Effector memory CD8-positive, alpha-beta T cell (primary cell): ENCODE data around the gene ARRDC1.
A peak's percentile ranks its signal among the peaks of the same experiment; 100 is the strongest.

Source experiments
- ATAC-seq: fragments of 150-1000 bp; cut with Tn5 transposase; replicated peaks from 2 replicates; pipeline ENCODE4 v1.10.0; 2021; ENCODE audit warnings: mild to moderate bottlenecking, moderate library complexity
- DNase-seq, 3 experiments: peaks; one replicate each; pipeline ENCODE4 v3.0.0; 2021
- H3K27ac Mint-ChIP-seq, 2 donors: one replicate each; pipeline ENCODE4 v1.8.0; 2022; ENCODE audit warnings: mild to moderate bottlenecking in 2 of 2, mixed read lengths in 2 of 2, moderate library complexity in 2 of 2
- H3K27me3 Mint-ChIP-seq, 2 donors: one replicate each; pipeline ENCODE4 v1.8.0; 2022; ENCODE audit warnings: mixed read lengths in 2 of 2
- H3K36me3 Mint-ChIP-seq: one replicate; pipeline ENCODE4 v1.8.0; 2022; ENCODE audit warnings: mild to moderate bottlenecking, moderate library complexity, mixed read lengths; ENCODE audit not compliant: insufficient read depth
- H3K4me1 Mint-ChIP-seq, 2 donors: one replicate each; pipeline ENCODE4 v1.8.0; 2022; ENCODE audit warnings: low read depth in 2 of 2, mixed read lengths in 2 of 2
- H3K4me3 Mint-ChIP-seq, 2 donors: one replicate each; pipeline ENCODE4 v1.8.0; 2022; ENCODE audit warnings: mild to moderate bottlenecking in 2 of 2, mixed read lengths in 2 of 2, moderate library complexity in 2 of 2
- H3K9me3 Mint-ChIP-seq, 2 donors: one replicate each; pipeline ENCODE4 v1.8.0; 2022; ENCODE audit warnings: mixed read lengths in 2 of 2

ARRDC1 gene

DNA sequence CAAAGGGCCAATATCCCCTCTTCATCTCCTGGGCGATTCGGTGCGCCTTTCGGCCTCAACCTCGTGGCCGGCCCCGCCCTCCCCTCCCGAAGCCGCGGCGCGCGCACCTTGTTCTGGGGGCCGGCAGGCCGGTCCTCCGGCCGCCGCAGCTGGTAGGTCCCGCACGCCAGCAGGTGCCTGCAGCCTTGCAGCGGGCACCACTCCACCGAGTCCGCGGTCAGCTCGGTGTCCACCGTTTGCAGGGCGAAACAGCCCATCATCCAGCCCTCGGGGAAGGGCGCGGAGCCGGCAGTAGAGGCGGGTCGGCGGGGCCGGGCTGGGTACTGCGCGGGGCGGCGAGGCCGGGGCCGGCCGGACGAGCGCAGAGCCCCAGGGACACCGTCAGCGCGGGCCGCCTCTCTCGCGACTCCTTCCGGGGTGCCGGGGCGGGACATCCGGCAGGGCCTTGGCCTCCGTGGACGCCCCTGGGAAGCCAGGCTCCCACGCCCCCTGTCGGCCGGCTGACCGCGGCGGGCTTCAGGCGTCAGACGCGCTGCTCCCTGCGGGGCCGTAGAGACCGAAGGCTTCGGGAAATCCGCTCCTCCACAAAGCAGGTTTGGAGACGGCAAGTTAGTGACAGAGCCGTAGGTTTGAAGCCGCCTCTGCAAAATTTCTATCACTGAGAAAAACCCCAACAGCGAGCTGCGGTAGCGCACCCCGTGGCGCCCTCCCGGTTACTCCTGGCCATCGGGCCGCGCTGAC, 26.8 kb upstream of the ARRDC1 start, which contains the start of gene DPH7:
Gene DPH7, minus strand, starts transcription at position 408 of the 741 bp plus-strand sequence. Its CDS starts 148 bp downstream, at position 260.
- Mint-ChIP-seq H3K9me3 (no peaks in the 10 kb centered on the region), H3K4me3 (peak within 1 kb of the TSS; percentile 73 to 76), H3K27me3 (no peaks in the 10 kb centered on the region), H3K27ac (peak within 1 kb of the TSS; percentile 54 to 68), H3K36me3 (peaks cover 26% of the 10 kb centered on the region), H3K4me1 (peaks cover 23 to 26% of the 10 kb centered on the region in 2 donors)
- ATAC-seq (peak; percentile 97), DNase-seq (peak; percentile 94 to 98 (median 97))

DNA sequence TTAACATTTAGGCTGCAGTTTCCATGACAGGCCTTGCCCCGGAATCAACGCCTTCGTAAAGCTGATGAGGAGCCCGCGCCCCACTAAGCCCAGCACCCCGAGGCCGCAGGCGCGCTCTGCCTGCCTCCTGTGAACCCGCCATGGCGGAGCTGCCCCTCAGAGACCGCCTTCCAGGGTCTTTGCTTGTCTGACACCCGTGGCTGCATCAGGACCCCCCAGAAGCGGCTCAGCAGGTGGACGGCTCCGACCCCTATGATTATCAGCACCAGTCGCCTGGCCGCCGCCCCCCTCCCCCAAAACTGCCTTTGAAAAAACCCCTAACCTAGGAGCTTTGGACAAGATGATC, 26.3 kb upstream of the ARRDC1 start:
- Mint-ChIP-seq H3K4me3 (peak overlapping the region; percentile 73 to 76), H3K4me1 (peaks cover 23 to 26% of the 10 kb centered on the region in 2 donors), H3K27ac (peak overlapping the region in 1 of 2 donors; percentile 68), H3K27me3 (no peaks in the 10 kb centered on the region), H3K36me3 (peaks cover 20% of the 10 kb centered on the region), H3K9me3 (no peaks in the 10 kb centered on the region)
- no peak for ATAC-seq
- DNase-seq = no peak

DNA sequence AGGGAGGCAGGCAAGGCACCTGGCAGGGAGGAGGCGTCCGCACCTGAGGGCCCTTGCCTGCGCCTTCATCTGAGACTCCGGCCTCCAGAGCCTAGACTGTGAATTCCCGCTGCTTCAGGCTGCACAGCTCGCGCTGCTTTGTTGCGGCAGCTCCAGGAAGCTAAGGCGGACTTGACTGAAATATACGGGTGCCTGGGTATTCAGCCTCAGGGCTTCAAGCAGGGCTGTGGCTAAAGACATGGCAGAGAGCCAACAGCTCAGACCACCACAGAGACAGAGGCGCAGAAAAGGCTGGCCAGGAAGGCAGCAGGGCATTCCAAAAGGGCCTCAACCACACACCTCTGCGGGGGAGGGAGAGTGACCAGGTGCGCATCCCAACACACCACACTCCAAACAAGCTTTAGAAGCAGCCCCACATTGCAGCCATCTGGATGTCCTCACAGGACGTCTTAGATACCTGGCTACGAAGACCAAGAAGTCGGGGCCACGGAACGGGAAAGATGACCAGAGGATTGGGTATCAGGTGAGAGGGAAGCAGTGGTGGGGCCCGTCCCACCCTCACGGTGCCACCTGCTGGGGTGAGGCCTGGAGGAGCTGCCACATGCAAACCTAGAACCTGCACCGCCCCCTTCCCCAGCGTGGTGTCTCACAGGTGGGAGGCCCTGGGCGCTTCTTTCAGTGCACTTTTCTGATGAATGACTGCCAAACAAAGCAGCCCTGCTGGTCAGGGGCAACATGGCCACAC, 25.1 kb upstream of the ARRDC1 start:
- Mint-ChIP-seq H3K27ac (no peak overlapping the region), H3K9me3 (no peaks in the 10 kb centered on the region), H3K27me3 (no peaks in the 10 kb centered on the region), H3K4me1 (peaks cover 20 to 21% of the 10 kb centered on the region in 2 donors), H3K36me3 (peaks cover 11% of the 10 kb centered on the region), H3K4me3 (no peak overlapping the region)
- no peak for DNase-seq
- no peak for ATAC-seq

DNA sequence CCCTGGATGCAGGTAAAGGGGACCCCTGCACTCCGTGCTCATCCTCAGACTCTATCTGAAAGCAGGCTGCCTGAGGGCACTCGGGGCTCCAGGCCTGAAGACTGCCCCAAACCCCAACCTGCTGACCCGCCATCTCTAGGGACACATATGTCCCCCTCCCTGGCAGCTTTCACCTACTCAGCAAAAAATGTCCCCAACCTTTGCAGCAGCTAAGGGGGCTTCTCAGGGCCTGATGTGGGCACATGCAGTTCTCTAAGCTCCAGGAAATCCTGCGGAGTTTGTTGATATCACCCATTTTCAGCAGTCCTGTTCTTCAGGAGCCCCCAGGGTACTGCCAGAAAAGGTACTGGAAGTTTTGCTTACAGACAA, 24.5 kb upstream of the ARRDC1 start:
- Mint-ChIP-seq H3K9me3 (no peaks in the 10 kb centered on the region), H3K4me1 (peaks cover 15% of the 10 kb centered on the region in 2 donors), H3K4me3 (no peak overlapping the region), H3K27ac (no peak overlapping the region), H3K36me3 (peaks cover 7% of the 10 kb centered on the region), H3K27me3 (no peaks in the 10 kb centered on the region)
- DNase-seq = no peak
- no peak for ATAC-seq

DNA sequence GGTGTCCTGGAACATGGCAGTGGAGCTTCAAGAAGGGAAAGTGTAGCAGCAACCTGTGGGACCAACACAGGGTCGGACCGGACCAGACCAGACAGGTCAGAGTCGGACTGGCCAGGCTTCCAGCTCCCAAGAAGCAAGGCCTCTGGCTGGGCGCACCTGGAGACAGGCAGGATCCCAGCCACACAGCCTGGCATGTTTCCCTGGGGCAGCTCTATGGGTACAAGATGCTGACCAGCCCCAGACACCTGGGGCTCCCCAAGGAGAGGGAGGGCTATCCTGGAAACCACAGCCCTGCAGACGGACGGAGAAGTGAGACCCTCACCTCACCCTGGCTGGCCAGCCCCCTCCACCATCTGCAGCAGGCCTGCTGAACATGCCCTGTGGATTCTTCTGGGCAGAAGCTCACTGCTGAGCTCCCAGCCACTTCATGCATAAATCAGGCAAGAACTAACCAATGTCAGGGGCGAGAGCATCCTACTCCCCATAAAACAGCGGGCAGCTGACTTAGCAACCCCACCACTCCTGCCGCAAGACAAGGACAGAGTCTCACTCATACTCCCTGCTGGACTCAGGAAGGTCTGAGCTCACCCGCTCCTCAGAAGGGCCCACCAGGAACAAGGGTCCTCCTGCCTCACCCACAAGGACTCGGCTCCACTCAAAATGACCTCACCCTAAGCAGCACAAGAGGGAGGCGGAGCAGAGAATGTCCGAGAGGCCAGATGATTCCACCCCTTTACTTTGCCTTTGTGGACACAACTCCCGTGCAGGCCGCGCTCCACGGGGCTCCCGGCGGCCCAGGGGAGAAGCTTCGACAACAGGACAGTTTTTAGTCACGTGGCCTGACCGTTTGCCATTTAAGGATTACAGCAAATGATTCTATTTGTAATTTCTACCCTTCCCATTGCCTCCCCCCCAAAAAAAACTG, 23.9 kb upstream of the ARRDC1 start:
- Mint-ChIP-seq H3K4me3 (no peak overlapping the region), H3K27ac (no peak overlapping the region)

DNA sequence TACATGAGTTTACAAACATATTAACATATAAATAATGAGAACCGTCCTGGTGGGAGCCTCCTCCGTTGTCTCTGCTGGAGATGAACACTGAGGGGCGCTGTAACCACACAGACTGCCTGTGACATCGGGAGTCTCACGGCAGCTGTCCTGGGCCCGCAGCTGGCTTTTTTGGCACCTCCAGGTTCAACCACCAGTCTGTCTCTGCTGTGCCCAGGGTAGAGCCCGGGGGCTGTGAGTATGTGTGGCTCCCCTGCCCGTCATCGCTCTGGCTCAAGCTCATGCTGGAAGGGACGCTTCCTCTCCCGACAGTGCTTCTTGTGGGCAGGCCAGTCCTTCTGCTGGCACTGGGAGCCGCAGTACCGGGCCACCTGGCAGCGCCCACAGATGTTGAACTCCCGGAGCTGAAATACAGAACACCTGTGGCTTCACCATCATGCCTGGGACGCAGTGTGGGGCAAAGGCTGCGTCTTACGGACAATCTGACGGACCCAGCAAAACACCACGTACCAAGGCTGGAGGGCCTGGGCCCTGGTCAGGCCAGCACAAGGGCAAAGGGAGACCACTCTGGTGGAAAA, 23.1 kb upstream of the ARRDC1 start:
- no peak for ATAC-seq
- Mint-ChIP-seq H3K4me1 (peaks cover 4 to 11% of the 10 kb centered on the region in 2 donors), H3K4me3 (no peak overlapping the region), H3K27ac (no peak overlapping the region), H3K27me3 (no peaks in the 10 kb centered on the region), H3K9me3 (no peaks in the 10 kb centered on the region), H3K36me3 (peaks cover 3% of the 10 kb centered on the region)
- no peak for DNase-seq

More for the DNA sequence above, 23.9 kb upstream of the ARRDC1 start:
- Mint-ChIP-seq H3K4me1 (peaks cover 9 to 11% of the 10 kb centered on the region in 2 donors), H3K27me3 (no peaks in the 10 kb centered on the region), H3K36me3 (peaks cover 3% of the 10 kb centered on the region), H3K9me3 (no peaks in the 10 kb centered on the region)
- no peak for DNase-seq
- no peak for ATAC-seq

DNA sequence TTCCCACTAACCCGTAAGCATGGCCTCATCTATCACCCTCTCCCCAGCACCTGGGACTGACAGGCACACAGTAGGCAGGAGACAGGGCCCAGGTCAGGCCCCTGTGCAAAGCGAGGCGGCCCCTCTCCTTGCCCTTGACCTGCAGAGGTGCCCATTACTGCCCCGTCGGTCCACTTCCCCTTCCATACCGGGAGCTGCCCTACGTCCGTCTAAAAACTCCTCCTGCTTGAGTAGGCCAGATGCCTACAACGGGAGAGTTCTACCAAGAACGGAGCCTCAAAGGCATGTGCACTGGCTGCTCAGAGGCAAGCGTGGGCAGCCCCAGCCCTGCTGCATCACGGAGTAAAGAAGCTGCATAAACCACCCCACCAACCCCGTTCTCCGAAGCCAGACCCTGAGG, 22.1 kb upstream of the ARRDC1 start:
- Mint-ChIP-seq H3K36me3 (peaks cover 3% of the 10 kb centered on the region), H3K4me1 (peaks cover 0 to 11% of the 10 kb centered on the region in 2 donors), H3K9me3 (no peaks in the 10 kb centered on the region), H3K4me3 (no peak overlapping the region), H3K27me3 (no peaks in the 10 kb centered on the region), H3K27ac (peak overlapping the region in 1 of 2 donors; percentile 55)
- no peak for DNase-seq
- no peak for ATAC-seq

DNA sequence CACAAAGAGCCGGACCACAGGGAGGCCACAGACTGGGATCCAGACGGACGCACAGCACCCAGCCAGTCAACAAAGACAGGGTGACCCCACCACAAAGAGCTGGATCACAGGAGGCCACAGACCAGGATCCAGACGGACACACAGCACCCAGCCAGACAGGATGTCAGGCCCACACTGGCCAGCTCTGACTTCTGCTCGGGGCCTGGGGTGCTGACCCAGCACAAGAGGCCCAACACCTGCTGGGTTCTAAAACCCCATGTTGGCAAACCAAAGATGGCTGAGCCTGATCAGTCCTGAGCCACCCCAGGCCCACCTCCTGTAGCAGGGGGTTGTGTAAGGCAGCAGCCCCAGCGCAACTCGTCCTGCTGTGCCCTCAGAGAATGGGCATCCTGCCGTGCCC, 21.5 kb upstream of the ARRDC1 start:
- H3K9me3 Mint-ChIP-seq = no peaks in the 10 kb centered on the region
- H3K27ac Mint-ChIP-seq = peak overlapping the region in 1 of 2 donors; percentile 55
- H3K4me1 Mint-ChIP-seq = peaks cover 0 to 11% of the 10 kb centered on the region in 2 donors
- peaks cover 3% of the 10 kb centered on the region for H3K36me3 Mint-ChIP-seq
- DNase-seq (no peak), ATAC-seq (no peak)
- H3K27me3 Mint-ChIP-seq = no peaks in the 10 kb centered on the region
- H3K4me3 Mint-ChIP-seq = no peak overlapping the region

DNA sequence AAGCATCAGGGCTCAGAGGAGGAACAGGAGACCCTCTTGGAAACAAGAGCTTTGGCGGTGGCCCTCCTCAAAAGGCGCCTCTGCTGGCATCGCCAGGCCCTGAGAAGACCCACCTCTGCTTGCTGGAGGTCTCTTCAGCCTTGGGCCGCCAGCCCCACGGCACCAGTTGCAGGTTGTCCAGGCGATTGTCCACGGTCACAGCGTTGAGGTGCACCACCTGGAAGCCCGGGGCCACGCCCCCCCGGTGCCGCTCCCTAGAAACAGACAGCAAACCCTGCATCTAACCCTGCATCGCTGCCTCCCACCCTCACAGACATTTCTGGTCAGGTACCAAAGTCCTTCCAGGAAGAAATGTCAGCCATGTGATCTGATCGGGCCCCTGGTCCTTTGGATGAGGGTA, 18.6 kb upstream of the ARRDC1 start:
- ATAC-seq (no peak), DNase-seq (no peak)
- Mint-ChIP-seq H3K27me3 (no peaks in the 10 kb centered on the region), H3K36me3 (peaks cover 10% of the 10 kb centered on the region), H3K4me1 (peaks cover 4 to 16% of the 10 kb centered on the region in 2 donors), H3K4me3 (no peak overlapping the region), H3K9me3 (no peaks in the 10 kb centered on the region), H3K27ac (no peak overlapping the region)

DNA sequence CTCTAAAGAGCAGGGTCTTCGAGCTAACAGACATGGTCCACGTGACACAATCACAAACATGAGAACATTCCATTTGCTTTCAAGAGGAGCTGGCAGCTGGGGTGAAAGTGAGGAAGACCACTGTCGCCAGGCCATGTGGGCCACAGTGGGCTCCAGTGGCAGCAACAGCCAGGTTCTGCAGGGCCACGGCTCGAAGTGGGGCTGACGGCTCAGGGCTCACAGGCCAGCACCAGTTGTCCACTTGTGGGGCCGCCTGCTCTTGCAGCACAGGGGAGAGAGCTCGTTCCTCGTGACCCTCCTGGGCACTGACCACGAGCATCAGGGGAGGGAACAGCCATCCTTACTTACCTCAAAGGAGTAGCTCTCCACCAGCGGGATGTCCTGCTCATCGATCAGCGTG, 17.2 kb upstream of the ARRDC1 start:
- H3K4me3 Mint-ChIP-seq = peak overlapping the region; percentile 53 to 80
- H3K4me1 Mint-ChIP-seq = peaks cover 4 to 16% of the 10 kb centered on the region in 2 donors
- DNase-seq = no peak
- H3K36me3 Mint-ChIP-seq = peaks cover 10% of the 10 kb centered on the region
- no peak for ATAC-seq
- no peaks in the 10 kb centered on the region for H3K9me3 Mint-ChIP-seq
- H3K27ac Mint-ChIP-seq = no peak overlapping the region
- H3K27me3 Mint-ChIP-seq = no peaks in the 10 kb centered on the region

DNA sequence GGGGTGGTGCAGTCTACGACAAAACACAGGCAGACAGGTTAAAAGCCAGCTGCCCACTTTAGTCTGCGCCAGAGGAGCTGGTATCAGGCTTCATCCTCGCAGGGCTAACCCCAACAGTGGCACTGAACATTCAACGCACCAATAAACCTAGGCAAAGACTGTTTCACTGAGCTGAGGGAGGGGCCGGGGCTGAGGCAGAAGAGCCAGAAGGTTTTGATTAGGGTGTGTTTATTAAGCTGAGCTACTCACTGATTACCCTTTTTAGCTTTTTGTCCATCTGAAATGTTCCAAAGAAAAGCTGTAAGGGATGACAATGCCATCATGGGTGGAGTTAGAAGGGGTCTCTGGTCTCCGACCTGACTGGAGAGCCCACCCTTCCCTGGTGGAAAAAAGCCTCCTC, 16.6 kb upstream of the ARRDC1 start:
- H3K27me3 Mint-ChIP-seq = no peaks in the 10 kb centered on the region
- H3K4me3 Mint-ChIP-seq = peak overlapping the region in 1 of 2 donors; percentile 80
- no peaks in the 10 kb centered on the region for H3K9me3 Mint-ChIP-seq
- peaks cover 10% of the 10 kb centered on the region for H3K36me3 Mint-ChIP-seq
- peaks cover 4 to 14% of the 10 kb centered on the region in 2 donors for H3K4me1 Mint-ChIP-seq
- H3K27ac Mint-ChIP-seq = no peak overlapping the region
- DNase-seq = no peak
- no peak for ATAC-seq

DNA sequence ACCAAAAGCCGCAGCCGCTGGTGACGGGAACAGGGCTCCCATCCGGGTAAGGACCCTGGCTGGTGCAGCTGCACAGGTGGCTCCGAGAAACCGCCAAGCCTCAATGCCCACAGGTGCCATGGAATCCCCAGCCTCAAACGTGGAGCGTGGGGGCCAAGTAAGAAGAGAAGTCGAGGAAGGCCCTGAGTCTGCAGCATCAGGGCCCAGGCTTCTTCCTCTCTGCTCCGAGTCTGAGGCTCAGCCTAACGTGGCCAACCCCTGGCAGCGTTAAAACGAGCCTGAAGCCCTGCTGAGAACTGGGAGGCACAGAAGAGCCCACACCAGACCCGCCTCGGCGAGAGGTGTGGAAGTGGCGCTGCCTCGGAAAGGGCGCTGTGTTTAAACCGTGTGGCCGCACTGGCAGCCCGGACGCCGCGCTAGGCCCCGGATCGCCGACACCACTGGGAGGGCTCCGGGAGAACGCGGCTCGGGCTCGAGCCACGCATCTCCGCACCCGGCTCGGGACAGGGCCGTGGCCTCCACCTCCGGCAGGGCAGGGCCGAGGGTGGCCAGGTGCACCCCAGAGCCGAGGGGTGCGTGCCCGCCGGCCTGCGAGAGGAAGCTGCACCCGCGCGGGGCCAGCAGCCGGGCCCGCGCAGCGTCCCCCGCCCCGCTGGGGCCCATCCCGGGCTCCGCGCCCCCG, 15.9 kb upstream of the ARRDC1 start:
- ATAC-seq (no peak), DNase-seq (no peak)
- Mint-ChIP-seq H3K27me3 (no peaks in the 10 kb centered on the region), H3K27ac (no peak overlapping the region), H3K4me1 (peaks cover 4 to 14% of the 10 kb centered on the region in 2 donors), H3K4me3 (peak overlapping the region; percentile 77 to 80), H3K9me3 (no peaks in the 10 kb centered on the region), H3K36me3 (peaks cover 10% of the 10 kb centered on the region)
